PC-9 (cell line): ENCODE measurements around the gene C1QTNF9. TPM values are rescaled to one million over a fixed set of nuclear protein-coding genes. Genes with fewer than 3 reads are reported as not detected.
"Not testable (repeated sequence)": the region's sequence is repeated elsewhere in the genome, so short reads cannot be mapped to it uniquely, and the experiment has no call there.

ENCODE experiments used
- BruUV-seq: library from RNA; stranded (reverse); fragments of 400-500 nt; replicated peaks from 2 replicates; lab custom pipeline; 2021; lab: Mats Ljungman, UMichigan
- CTCF ChIA-PET: fragments of 300-600 bp; sonication (Branson Sonifier 250); formaldehyde crosslinking; loops from one replicate; lab custom pipeline; 2022; ENCODE audit warnings: antibody characterized with exemption; lab: Charles Lee
- POLR2A ChIA-PET: fragments of 300-600 bp; sonication (Branson Sonifier 250); formaldehyde crosslinking; loops from one replicate; lab custom pipeline; 2022; ENCODE audit warnings: antibody characterized with exemption; ENCODE audit not compliant: unreplicated experiment; lab: Charles Lee
- DNase-seq, 2 experiments: peaks; one replicate each; pipeline versions ENCODE4 v3.0.0 to v3.0.0-alpha.2; 2015 to 2022; ENCODE audit warnings: mixed read lengths in 1 of 2
- H2AFZ ChIP-seq: fragments of 200-600 bp; sonication (generic); 2 replicates; pipeline ENCODE4 v1.8.1; 2017; ENCODE audit warnings: antibody characterized with exemption
- H3F3A ChIP-seq: fragments of 200-600 bp; sonication (generic); 2 replicates; pipeline ENCODE4 v1.8.1; 2017; ENCODE audit warnings: antibody characterized with exemption, mild to moderate bottlenecking, low read depth; ENCODE audit not compliant: insufficient read depth
- H3K27ac ChIP-seq: fragments of 200-600 bp; sonication (generic); 2 replicates; pipeline ENCODE4 v1.6.1; 2016; ENCODE audit warnings: mixed run types
- H3K27me3 ChIP-seq: fragments of 200-600 bp; sonication (generic); 2 replicates; pipeline ENCODE4 v1.6.1; 2016; ENCODE audit warnings: low read depth, mixed run types; ENCODE audit not compliant: insufficient read depth
- H3K36me3 ChIP-seq: fragments of 200-600 bp; sonication (generic); 2 replicates; pipeline ENCODE4 v1.6.1; 2016; ENCODE audit warnings: low read depth, mixed run types
- H3K4me1 ChIP-seq: fragments of 200-600 bp; sonication (generic); replicated peaks from 2 replicates; pipeline ENCODE4 v1.6.1; 2016; ENCODE audit warnings: mixed run types; ENCODE audit not compliant: insufficient read depth
- H3K4me2 ChIP-seq: fragments of 200-600 bp; sonication (generic); 2 replicates; pipeline ENCODE4 v1.6.1; 2017; ENCODE audit warnings: mixed run types
- H3K4me3 ChIP-seq: fragments of 200-600 bp; sonication (generic); 2 replicates; pipeline ENCODE4 v1.6.1; 2016; ENCODE audit warnings: mixed run types
- H3K79me2 ChIP-seq: fragments of 200-600 bp; sonication (generic); 2 replicates; pipeline ENCODE4 v1.6.1; 2017; ENCODE audit warnings: low read depth, mixed run types
- H3K9me2 ChIP-seq: fragments of 200-600 bp; sonication (generic); 2 replicates; pipeline ENCODE4 v1.8.1; 2017; ENCODE audit warnings: mild to moderate bottlenecking; ENCODE audit not compliant: insufficient read depth
- H3K9me3 ChIP-seq: fragments of 200-600 bp; sonication (generic); 2 replicates; pipeline ENCODE4 v1.8.1; 2016; ENCODE audit warnings: low read depth; ENCODE audit not compliant: insufficient read depth
- H4K20me1 ChIP-seq: fragments of 200-600 bp; sonication (generic); 2 replicates; pipeline ENCODE4 v1.8.1; 2017; ENCODE audit not compliant: insufficient read depth
- EZH2 ChIP-seq: fragments of 200-600 bp; sonication (generic); IDR thresholded peaks from 2 replicates; pipeline ENCODE4 v1.8.0; 2017; ENCODE audit warnings: antibody characterized with exemption, low read depth
- intact Hi-C: fragments of 100-400 bp; cut with micrococcal nuclease; formaldehyde crosslinking; loops from one replicate; pipeline ENCODE4 v1.10.0; 2022; ENCODE audit not compliant: unreplicated experiment
- total RNA-seq: library from RNA; stranded (reverse); gene quantifications from 2 replicates; pipeline ENCODE4 v1.2.3, GENCODE V29; 2021
- TF ChIP-seq, protein P1 (sequence below): fragments of 200-600 bp; sonication (generic); conservative IDR thresholded peaks from 2 replicates; pipeline ENCODE4 v1.6.1; 2017; ENCODE audit warnings: mixed run types, antibody characterized with exemption, mild to moderate bottlenecking, moderate library complexity

Gene C1QTNF9
- total RNA-seq, 1 experiment from 2014 or later = not detected

DNA sequence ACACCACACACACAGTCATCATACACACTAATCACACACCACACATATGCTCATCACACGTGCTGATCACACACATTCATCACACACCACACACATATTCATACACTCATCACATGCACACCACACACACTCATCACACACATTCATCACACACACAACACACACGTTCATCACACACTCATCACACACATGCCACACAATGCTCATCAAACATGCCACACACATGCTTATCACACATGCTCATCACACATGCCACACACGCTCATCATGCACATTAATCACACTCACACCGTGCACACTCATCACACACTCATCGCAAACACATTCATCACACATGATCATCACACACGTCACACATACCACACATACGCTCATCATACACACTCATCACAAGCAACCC, 47.5 kb downstream of the C1QTNF9 start:
- Histone ChIP-seq H3K27ac (no peak overlapping the region), H2AFZ (no peak overlapping the region), H4K20me1 (no peaks in the 10 kb centered on the region), H3K4me3 (no peak overlapping the region), H3K9me2 (no peaks in the 10 kb centered on the region), H3K4me2 (no peak overlapping the region), H3F3A (peaks cover 8% of the 10 kb centered on the region; the same call in 1 of the 2 replicates), H3K9me3 (no peaks in the 10 kb centered on the region), H3K4me1 (no peaks in the 10 kb centered on the region), H3K36me3 (no peaks in the 10 kb centered on the region), H3K27me3 (no peaks in the 10 kb centered on the region), H3K79me2 (no peaks in the 10 kb centered on the region)
- ChIA-PET CTCF (no interaction called here), POLR2A (no interaction called here)
- TF ChIP-seq EZH2 = no peak
- TF ChIP-seq, protein P1, sequence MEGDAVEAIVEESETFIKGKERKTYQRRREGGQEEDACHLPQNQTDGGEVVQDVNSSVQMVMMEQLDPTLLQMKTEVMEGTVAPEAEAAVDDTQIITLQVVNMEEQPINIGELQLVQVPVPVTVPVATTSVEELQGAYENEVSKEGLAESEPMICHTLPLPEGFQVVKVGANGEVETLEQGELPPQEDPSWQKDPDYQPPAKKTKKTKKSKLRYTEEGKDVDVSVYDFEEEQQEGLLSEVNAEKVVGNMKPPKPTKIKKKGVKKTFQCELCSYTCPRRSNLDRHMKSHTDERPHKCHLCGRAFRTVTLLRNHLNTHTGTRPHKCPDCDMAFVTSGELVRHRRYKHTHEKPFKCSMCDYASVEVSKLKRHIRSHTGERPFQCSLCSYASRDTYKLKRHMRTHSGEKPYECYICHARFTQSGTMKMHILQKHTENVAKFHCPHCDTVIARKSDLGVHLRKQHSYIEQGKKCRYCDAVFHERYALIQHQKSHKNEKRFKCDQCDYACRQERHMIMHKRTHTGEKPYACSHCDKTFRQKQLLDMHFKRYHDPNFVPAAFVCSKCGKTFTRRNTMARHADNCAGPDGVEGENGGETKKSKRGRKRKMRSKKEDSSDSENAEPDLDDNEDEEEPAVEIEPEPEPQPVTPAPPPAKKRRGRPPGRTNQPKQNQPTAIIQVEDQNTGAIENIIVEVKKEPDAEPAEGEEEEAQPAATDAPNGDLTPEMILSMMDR = no peak
- intact Hi-C loops = no loop called here
- DNase-seq = no peak
- BruUV-seq = no TSS peak

DNA sequence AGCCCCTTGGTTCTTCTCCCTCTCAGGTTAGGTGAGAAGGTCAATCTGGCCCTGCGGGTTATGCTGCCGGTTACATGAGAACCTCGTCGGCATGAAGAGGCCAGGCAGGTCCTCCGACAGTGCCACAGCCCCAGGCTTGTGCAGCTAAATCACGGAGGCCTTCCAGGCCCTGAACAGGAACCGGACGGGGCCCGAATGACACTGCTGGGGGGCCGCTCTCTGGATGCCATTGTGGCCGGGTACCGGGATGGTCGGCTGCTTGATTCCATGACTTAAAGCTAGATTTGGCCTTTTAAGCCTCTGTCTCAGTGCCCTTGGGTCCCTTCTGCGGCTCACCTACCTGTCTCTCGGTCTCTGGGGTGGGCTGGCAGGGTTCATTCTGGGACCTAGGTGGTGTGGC, 48.4 kb downstream of the C1QTNF9 start:
- Histone ChIP-seq H3K9me2 (no peaks in the 10 kb centered on the region), H3K27ac (no peak overlapping the region), H3K27me3 (no peaks in the 10 kb centered on the region), H3K4me1 (no peaks in the 10 kb centered on the region), H3F3A (peaks cover 8% of the 10 kb centered on the region; the same call in 1 of the 2 replicates), H3K79me2 (no peaks in the 10 kb centered on the region), H3K4me3 (no peak overlapping the region), H3K4me2 (no peak overlapping the region), H2AFZ (no peak overlapping the region), H4K20me1 (no peaks in the 10 kb centered on the region), H3K9me3 (no peaks in the 10 kb centered on the region), H3K36me3 (no peaks in the 10 kb centered on the region)
- ChIA-PET POLR2A (no interaction called here), CTCF (no interaction called here)
- no TSS peak for BruUV-seq
- TF ChIP-seq EZH2 = no peak
- TF ChIP-seq, protein P1 = no peak
- intact Hi-C loops = no loop called here
- no peak for DNase-seq

DNA sequence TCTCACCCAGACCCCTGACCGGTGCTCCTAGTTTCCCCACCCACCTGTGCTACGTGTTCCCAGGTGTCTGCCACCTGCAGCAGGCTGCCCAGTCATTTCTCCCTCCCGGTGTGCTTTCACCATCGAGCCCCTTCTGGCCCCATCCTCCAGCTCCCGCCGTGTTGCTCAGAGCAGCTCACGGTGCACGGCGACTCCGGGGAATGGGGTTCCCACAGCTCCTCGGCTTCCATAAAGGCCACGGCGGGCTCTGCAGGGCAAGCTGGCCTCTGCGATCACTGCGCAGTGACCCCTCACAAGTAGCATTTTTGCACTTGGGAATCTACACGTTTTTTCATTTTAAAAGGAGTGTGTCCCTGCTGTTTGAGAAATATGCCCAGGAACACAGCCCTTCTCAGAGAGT, 49.5 kb downstream of the C1QTNF9 start:
- H3K9me3 ChIP-seq, POLR2A ChIA-PET, H3K4me2 ChIP-seq, H3F3A ChIP-seq, H4K20me1 ChIP-seq, BruUV-seq, H3K4me3 ChIP-seq, H3K36me3 ChIP-seq, H3K4me1 ChIP-seq, intact Hi-C loops, CTCF ChIA-PET, DNase-seq, H3K79me2 ChIP-seq, H2AFZ ChIP-seq, H3K27me3 ChIP-seq, H3K27ac ChIP-seq, H3K9me2 ChIP-seq: not testable (repeated sequence)

DNA sequence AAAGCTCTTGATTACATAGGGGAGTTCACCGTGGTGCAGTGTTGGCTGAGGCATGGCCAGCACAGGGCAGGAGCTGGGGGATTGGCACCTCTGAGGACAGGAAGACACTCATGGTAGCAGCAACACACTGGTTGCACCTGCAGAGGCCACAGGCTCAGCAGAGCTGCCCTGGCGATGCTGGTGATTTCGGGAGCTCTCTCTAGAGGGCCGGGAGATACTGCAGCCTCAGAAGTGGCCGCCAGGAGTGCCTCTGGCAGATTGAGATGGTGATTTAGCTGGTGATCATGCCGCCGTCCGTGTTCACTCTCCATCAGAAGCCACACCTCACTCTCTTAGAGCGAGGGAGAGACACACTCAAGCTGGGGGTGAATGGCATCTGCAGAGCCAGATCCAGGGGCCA, 49.9 kb downstream of the C1QTNF9 start:
- H3K27me3 ChIP-seq, H3K27ac ChIP-seq, CTCF ChIA-PET, H3K79me2 ChIP-seq, H3K4me3 ChIP-seq, H4K20me1 ChIP-seq, DNase-seq, H3F3A ChIP-seq, POLR2A ChIA-PET, BruUV-seq, H3K36me3 ChIP-seq, H3K4me2 ChIP-seq, H3K9me3 ChIP-seq, H2AFZ ChIP-seq, H3K4me1 ChIP-seq, H3K9me2 ChIP-seq, intact Hi-C loops: not testable (repeated sequence)
